Liver (tissue), 9 donors: ENCODE results near the gene CDK5R1. TPM values are rescaled to one million over a fixed set of nuclear protein-coding genes. Genes with fewer than 3 reads are reported as not detected.

Source experiments
- DNase-seq: peaks from one replicate; pipeline ENCODE4 v3.0.0-alpha.2; 2017; ENCODE audit warnings: low spot score
- H3K27ac ChIP-seq, 2 donors: one replicate each; pipeline ENCODE4 v1.7.0; 2013; ENCODE audit warnings: inconsistent platforms in 2 of 2, low read length in 2 of 2, control low read depth in 1 of 2, low read depth in 1 of 2, mild to moderate bottlenecking in 1 of 2
- H3K27me3 ChIP-seq, 4 donors: one replicate each; pipeline versions ENCODE4 v1.6.1 to v1.7.0; 2013; ENCODE audit warnings: low read length in 3 of 4, inconsistent platforms in 1 of 4, mild to moderate bottlenecking in 1 of 4, moderate library complexity in 1 of 4; ENCODE audit not compliant: control insufficient read depth in 4 of 4, insufficient read depth in 4 of 4
- H3K36me3 ChIP-seq, 4 donors: one replicate each; pipeline versions ENCODE4 v1.6.1 to v1.7.0; 2013; ENCODE audit warnings: low read length in 3 of 4, mild to moderate bottlenecking in 3 of 4, low read depth in 1 of 4, moderate library complexity in 1 of 4; ENCODE audit not compliant: control insufficient read depth in 4 of 4, insufficient read depth in 3 of 4
- H3K4me1 ChIP-seq, 4 donors: one replicate each; pipeline versions ENCODE4 v1.6.1 to v1.7.0; 2013; ENCODE audit warnings: low read length in 3 of 4, mild to moderate bottlenecking in 3 of 4, moderate library complexity in 1 of 4; ENCODE audit not compliant: control insufficient read depth in 4 of 4, insufficient read depth in 4 of 4
- H3K4me3 ChIP-seq, 3 donors: one replicate each; pipeline versions ENCODE4 v1.6.1 to v1.7.0; 2013; ENCODE audit warnings: low read length in 3 of 3, control low read depth in 1 of 3, low read depth in 1 of 3, mild to moderate bottlenecking in 1 of 3
- H3K9ac ChIP-seq, 2 donors: one replicate each; pipeline ENCODE4 v1.7.0; 2013; ENCODE audit warnings: low read length in 2 of 2, mild to moderate bottlenecking in 2 of 2, moderate library complexity in 2 of 2, control low read depth in 1 of 2, low read depth in 1 of 2
- H3K9me3 ChIP-seq, 4 donors: one replicate each; pipeline versions ENCODE4 v1.6.1 to v1.7.0; 2013; ENCODE audit warnings: low read length in 3 of 4; ENCODE audit not compliant: control insufficient read depth in 4 of 4
- EGR1 ChIP-seq, 2 donors: IDR thresholded peaks; 2 replicates each; pipeline ENCODE4 v1.6.1; 2016 to 2018; ENCODE audit warnings: antibody characterized with exemption in 2 of 2, low read depth in 2 of 2
- FOXA1 ChIP-seq: IDR thresholded peaks from 2 replicates; pipeline ENCODE4 v1.6.1; 2016; ENCODE audit warnings: antibody characterized with exemption
- FOXA2 ChIP-seq: IDR thresholded peaks from 2 replicates; pipeline ENCODE4 v1.6.1; 2016; ENCODE audit warnings: antibody characterized with exemption
- GABPA ChIP-seq, 2 donors: IDR thresholded peaks in 1 of 2; conservative IDR thresholded peaks in 1 of 2; 2 replicates each; pipeline ENCODE4 v1.6.1; 2016; ENCODE audit warnings: antibody characterized with exemption in 2 of 2, mild to moderate bottlenecking in 1 of 2, moderate library complexity in 1 of 2
- HNF4A ChIP-seq, 2 donors: conservative IDR thresholded peaks; 2 replicates each; pipeline ENCODE4 v1.6.1; 2016; ENCODE audit warnings: antibody characterized with exemption in 2 of 2, mild to moderate bottlenecking in 2 of 2
- HNF4G ChIP-seq: IDR thresholded peaks from 2 replicates; pipeline ENCODE4 v1.6.1; 2016; ENCODE audit warnings: antibody characterized with exemption
- JUND ChIP-seq, 2 donors: IDR thresholded peaks; 2 replicates each; pipeline ENCODE4 v1.6.1; 2016; ENCODE audit warnings: antibody characterized with exemption in 2 of 2
- MAX ChIP-seq: IDR thresholded peaks from 2 replicates; pipeline ENCODE4 v1.6.1; 2016; ENCODE audit warnings: antibody characterized with exemption
- NR2F2 ChIP-seq: IDR thresholded peaks from 2 replicates; pipeline ENCODE4 v1.6.1; 2016; ENCODE audit warnings: antibody characterized with exemption
- RAD21 ChIP-seq, 2 donors: IDR thresholded peaks; 2 replicates each; pipeline ENCODE4 v1.6.1; 2016; ENCODE audit warnings: antibody characterized with exemption in 2 of 2, mild to moderate bottlenecking in 2 of 2
- RXRA ChIP-seq, 2 donors: IDR thresholded peaks; 2 replicates each; pipeline ENCODE4 v1.6.1; 2017 to 2018; ENCODE audit warnings: antibody characterized with exemption in 2 of 2, mild to moderate bottlenecking in 1 of 2
- SP1 ChIP-seq: IDR thresholded peaks from 2 replicates; pipeline ENCODE4 v1.6.1; 2018; ENCODE audit warnings: antibody characterized with exemption, mild to moderate bottlenecking
- TAF1 ChIP-seq: conservative IDR thresholded peaks from 2 replicates; pipeline ENCODE4 v1.6.1; 2016; ENCODE audit warnings: antibody characterized with exemption, mild to moderate bottlenecking
- YY1 ChIP-seq: IDR thresholded peaks from 2 replicates; pipeline ENCODE4 v1.6.1; 2016; ENCODE audit warnings: antibody characterized with exemption, mild to moderate bottlenecking
- ZBTB33 ChIP-seq: IDR thresholded peaks from 2 replicates; pipeline ENCODE4 v1.6.1; 2016; ENCODE audit warnings: antibody characterized with exemption
- WGBS: extraction: QIAGEN DNeasy Blood & Tissue Kit; methylation state at CpG from one replicate; pipeline ENCODE4 v1.1.7; 2013; 5-methylcytosine and 5-hydroxymethylcytosine counted together
- polyA plus RNA-seq, 2 donors: library from polyadenylated mRNA; stranded (reverse) in 1 of 2; unstranded in 1 of 2; fragments of 200-250 nt in 1 of 2; fragments of >200 nt in 1 of 2; fragmentation: Nextera tagmentation in 1 of 2; extraction: Ambion mirVana in 1 of 2; gene quantifications; one replicate each; pipeline versions ENCODE4 v1.2.1 to v1.2.3, GENCODE V29; 2013 to 2015
- total RNA-seq, 2 donors: library from RNA; depleted of rRNA; stranded (reverse); fragments of >200 nt; gene quantifications; one replicate each; pipeline ENCODE4 v1.2.3, GENCODE V29; 2014
- TF ChIP-seq, protein P1 (sequence below): IDR thresholded peaks from 2 replicates; pipeline ENCODE4 v1.6.1; 2016; ENCODE audit warnings: antibody characterized with exemption
- TF ChIP-seq, protein P2 (sequence below): fragments of 150-350 bp; IDR thresholded peaks from 2 replicates; pipeline ENCODE4 v1.5.1; 2017; ENCODE audit warnings: improper control_type of control experiment, low read depth, low read length; ENCODE audit not compliant: missing input control
- TF ChIP-seq, protein P3 (sequence below): IDR thresholded peaks from 2 replicates; pipeline ENCODE4 v1.6.1; 2016; ENCODE audit warnings: antibody characterized with exemption, mild to moderate bottlenecking
- donor health status: healthy.
- donor health status: healthy.
- donor health status: healthy.
- donor health status: healthy.
- donor health status: healthy.

Gene CDK5R1
- total and polyA plus RNA-seq, 4 donors = 0.08 to 0.93 (median 0.64) TPM

DNA sequence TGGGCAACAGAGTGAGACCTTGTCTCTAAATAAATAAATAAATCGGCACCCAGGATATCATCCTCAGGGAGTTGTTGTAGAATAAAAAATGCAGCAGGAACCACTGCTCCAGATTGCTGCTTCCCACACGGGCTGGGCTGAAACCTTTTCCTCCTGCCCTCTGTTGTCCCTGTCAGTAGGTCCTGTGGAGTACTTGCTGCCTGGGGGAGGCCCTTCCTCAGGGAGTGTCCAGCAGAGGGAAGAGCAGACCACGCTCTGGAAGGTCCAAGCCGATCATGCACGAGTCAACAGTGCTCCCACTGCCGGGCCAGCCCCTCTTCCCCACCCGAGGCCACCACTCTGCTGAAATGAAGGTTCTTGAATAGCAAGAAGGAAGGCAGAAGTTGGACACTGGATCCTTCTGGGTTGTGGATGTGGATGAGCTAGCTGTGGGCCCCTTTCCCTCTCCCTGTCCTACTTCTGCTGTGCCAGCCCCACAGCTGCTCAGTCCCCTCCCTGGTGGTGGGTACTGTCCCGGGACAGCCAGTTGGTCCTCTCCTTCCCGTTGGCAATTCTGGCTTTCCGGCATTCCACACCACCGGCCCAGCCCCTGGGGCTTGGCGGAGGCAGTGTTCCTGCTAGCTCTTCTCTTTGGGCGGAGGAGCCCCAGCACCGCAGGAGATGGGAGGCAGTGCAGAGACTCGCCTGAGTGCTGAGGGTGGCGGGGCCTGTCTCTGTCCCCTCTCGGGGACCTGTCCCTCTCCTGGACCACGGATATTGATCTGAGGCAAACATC, 10.8 kb downstream of the CDK5R1 start:
- Histone ChIP-seq H3K4me3 (no peak overlapping the region), H3K36me3 (no peaks in the 10 kb centered on the region), H3K9me3 (no peaks in the 10 kb centered on the region), H3K27ac (no peak overlapping the region), H3K9ac (no peak overlapping the region), H3K27me3 (no peaks in the 10 kb centered on the region), H3K4me1 (peaks cover 0 to 6% (median 1%) of the 10 kb centered on the region in 4 donors)
- WGBS = 93% methylated on average over 18 of the region's 18 CpGs
- TF ChIP-seq RAD21 (IDR thresholded peaks at IDR 0.05) (no peak), SP1 (no peak), HNF4A (conservative IDR thresholded peaks at IDR 0.05) (no peak), FOXA1 (no peak), YY1 (no peak), JUND (IDR thresholded peaks at IDR 0.05) (no peak), RXRA (IDR thresholded peaks at IDR 0.05) (no peak), HNF4G (no peak), MAX (no peak), EGR1 (IDR thresholded peaks at IDR 0.05; ENCODE audit: low read depth in 2 of 2) (no peak), TAF1 (no peak), ZBTB33 (no peak), GABPA (IDR thresholded peaks at IDR 0.05 in 1 of 2, conservative IDR thresholded peaks at IDR 0.05 in 1 of 2) (no peak), FOXA2 (no peak), NR2F2 (no peak)
- TF ChIP-seq, protein P1, sequence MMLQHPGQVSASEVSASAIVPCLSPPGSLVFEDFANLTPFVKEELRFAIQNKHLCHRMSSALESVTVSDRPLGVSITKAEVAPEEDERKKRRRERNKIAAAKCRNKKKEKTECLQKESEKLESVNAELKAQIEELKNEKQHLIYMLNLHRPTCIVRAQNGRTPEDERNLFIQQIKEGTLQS = no peak
- TF ChIP-seq, protein P2, sequence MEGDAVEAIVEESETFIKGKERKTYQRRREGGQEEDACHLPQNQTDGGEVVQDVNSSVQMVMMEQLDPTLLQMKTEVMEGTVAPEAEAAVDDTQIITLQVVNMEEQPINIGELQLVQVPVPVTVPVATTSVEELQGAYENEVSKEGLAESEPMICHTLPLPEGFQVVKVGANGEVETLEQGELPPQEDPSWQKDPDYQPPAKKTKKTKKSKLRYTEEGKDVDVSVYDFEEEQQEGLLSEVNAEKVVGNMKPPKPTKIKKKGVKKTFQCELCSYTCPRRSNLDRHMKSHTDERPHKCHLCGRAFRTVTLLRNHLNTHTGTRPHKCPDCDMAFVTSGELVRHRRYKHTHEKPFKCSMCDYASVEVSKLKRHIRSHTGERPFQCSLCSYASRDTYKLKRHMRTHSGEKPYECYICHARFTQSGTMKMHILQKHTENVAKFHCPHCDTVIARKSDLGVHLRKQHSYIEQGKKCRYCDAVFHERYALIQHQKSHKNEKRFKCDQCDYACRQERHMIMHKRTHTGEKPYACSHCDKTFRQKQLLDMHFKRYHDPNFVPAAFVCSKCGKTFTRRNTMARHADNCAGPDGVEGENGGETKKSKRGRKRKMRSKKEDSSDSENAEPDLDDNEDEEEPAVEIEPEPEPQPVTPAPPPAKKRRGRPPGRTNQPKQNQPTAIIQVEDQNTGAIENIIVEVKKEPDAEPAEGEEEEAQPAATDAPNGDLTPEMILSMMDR = no peak
- TF ChIP-seq, protein P3, sequence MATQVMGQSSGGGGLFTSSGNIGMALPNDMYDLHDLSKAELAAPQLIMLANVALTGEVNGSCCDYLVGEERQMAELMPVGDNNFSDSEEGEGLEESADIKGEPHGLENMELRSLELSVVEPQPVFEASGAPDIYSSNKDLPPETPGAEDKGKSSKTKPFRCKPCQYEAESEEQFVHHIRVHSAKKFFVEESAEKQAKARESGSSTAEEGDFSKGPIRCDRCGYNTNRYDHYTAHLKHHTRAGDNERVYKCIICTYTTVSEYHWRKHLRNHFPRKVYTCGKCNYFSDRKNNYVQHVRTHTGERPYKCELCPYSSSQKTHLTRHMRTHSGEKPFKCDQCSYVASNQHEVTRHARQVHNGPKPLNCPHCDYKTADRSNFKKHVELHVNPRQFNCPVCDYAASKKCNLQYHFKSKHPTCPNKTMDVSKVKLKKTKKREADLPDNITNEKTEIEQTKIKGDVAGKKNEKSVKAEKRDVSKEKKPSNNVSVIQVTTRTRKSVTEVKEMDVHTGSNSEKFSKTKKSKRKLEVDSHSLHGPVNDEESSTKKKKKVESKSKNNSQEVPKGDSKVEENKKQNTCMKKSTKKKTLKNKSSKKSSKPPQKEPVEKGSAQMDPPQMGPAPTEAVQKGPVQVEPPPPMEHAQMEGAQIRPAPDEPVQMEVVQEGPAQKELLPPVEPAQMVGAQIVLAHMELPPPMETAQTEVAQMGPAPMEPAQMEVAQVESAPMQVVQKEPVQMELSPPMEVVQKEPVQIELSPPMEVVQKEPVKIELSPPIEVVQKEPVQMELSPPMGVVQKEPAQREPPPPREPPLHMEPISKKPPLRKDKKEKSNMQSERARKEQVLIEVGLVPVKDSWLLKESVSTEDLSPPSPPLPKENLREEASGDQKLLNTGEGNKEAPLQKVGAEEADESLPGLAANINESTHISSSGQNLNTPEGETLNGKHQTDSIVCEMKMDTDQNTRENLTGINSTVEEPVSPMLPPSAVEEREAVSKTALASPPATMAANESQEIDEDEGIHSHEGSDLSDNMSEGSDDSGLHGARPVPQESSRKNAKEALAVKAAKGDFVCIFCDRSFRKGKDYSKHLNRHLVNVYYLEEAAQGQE = no peak
- no peak for DNase-seq
